CD4-positive, alpha-beta T cell treated with Interleukin-2 at 100 ng/mL for 4 hours (primary cell): ENCODE data around the gene CARHSP1.
"Not testable (repeated sequence)": the region's sequence is repeated elsewhere in the genome, so short reads cannot be mapped to it uniquely, and the experiment has no call there.

Experiments
- DNase-seq: peaks from one replicate; pipeline ENCODE4 v3.0.0-alpha.2; 2020; ENCODE audit warnings: low spot score

Gene CARHSP1

DNA sequence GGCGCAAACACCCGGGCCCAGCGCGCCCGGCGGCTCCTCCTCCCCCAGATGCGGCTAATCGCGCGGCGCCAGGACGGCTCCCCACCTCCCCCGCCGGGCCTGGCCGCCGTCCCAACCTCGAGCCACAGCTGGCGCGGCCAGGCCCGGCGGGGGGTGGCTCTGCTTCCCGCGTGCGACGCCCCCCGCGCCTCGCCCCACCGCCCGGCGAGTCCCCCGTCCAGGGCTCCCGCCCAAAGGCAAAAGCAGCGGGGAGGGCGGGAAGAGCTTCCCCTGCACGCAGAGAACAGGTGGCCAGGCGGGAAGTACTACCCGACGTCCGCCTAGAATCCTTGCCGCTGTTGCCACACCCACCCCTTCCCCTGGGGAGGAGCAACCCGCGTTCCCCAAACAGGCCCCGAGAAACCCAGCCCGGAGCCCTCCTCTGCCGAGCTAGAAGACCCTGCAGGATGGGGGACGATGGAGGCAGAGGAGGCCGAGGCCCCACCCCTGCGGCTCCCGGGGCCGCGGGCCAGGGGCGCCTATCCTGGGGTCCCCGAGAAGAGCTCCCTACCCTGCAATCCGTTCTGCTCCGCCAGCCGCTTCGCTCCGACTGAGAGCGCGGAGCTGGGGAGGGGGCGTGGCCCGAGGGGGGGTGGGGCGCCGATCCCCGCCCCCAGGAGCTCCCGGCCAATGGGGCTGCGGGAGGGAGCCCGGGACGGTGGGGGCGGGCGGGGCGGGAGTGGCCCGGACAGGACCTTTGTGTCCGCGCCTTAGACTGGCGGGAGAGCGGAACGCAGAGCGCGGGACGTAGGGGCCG, at the start of gene CARHSP1:
TSS of gene CARHSP1 (minus strand) at position 591 of the 796 bp plus-strand sequence. CDS start 9,678 bp downstream, outside the sequence.
- peak; percentile 76 for DNase-seq

DNA sequence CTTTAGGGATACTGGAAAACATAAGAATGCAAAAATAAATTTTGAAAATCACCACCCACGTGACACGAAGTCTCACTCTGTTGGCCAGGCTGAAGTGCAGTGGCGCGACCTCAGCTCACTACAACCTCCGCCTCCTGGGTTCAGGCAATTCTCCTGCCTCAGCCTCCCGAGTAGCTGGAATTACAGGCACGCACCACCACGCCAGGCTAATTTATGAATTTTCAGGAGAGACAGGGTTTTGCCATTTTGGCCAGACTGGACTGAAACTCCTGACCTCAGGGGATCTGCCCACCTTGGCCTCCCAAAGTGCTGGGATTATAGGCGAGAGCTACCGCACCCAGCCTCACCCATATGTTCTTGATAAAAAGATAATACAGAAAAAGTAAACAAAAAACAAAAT, 48.5 kb upstream of the CARHSP1 start:
- not testable (repeated sequence) for DNase-seq

DNA sequence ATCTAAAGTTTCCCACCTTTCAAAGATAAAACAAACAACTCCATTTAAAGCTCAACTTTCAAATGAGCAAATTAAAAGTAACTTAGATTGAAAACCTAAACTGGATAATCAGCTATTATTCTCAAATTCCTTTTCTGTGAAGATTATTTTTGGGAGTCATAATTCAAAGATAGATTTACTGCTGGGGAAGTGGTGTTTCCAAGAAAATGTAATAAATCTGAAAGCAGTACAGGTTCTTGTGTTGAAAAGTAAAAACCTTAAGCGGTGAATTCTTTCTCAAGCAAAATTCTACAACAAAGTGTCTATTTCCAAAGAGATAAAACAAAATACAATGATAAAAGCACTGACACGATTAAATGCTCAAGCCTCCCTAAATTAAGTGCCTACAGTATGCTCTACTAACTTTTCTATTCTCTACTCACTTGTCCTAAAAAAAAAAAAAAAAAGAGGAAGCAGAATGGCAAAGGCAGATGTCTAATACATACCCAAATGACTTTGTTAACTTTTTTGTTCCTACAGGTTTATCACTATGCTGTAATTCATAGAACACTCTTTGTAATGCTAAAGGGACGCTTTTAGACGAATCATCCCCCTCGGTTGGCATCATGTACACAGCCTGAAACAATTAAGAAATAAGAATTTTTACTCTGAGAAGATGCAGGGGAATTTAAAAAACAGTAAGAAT, 47.9 kb upstream of the CARHSP1 start:
- DNase-seq = no peak

DNA sequence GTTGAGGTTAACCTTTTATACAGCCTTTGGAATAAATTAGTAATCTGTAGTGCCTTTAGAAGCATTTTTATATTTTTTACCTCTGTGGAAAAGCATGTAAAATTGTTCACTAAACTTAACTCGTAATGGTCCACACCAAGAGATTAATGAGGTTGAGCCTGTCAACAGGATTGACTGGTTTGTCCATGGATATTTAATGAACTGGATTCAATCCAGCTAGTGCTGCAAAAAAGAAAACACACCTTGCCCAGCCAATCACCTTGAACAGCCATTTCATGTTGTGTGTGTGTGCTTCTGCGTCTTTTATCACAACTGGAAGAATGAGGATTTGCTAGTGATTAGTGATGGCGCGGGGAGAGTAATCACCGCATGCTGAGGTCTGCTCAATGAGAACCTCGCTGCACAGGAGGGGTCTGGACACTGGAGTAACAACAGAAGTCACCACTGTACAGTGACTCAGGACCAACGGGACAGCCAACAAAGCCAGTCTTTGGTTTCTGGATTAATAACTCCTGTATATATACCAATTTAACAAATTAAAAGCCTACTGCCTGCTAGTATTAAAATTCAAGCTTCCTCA, 47.0 kb upstream of the CARHSP1 start:
- no peak for DNase-seq

DNA sequence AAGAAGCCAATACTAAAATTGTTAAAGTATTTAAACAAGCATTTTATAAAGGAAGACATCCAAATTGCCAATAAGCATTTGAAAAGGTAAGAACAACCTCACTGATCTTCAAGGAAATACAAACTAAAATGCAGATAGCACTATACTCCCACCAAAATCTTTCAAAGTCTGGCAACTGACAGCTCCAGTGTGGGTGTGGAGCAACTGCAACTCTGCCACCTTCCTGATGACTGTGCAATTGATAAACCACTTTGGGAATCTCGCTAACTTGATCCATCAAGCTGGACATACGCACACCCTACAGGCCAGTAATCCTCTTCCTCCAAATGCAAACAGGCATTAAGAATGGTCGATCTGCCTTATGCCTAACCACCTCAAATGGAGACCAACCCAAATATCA, 45.3 kb upstream of the CARHSP1 start:
- no peak for DNase-seq

DNA sequence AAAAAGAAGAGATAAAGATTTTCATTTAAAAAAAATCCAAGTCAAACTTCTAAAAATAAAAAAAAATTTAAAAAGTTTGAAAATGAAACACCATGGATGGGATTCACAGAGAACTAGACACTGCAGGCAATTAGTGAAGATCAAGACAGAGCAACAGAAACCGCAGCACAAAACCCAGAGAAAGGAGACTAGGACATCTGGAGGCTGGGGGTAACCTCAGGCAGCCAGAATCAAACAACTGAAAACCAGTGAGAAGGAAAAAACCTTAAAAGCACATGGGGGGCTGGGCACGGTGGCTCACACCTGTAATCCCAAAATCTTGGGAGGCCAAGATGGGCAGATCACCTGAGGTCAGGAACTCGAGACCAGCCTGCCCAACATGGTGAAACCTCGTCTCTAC, 44.0 kb upstream of the CARHSP1 start:
- no peak for DNase-seq

DNA sequence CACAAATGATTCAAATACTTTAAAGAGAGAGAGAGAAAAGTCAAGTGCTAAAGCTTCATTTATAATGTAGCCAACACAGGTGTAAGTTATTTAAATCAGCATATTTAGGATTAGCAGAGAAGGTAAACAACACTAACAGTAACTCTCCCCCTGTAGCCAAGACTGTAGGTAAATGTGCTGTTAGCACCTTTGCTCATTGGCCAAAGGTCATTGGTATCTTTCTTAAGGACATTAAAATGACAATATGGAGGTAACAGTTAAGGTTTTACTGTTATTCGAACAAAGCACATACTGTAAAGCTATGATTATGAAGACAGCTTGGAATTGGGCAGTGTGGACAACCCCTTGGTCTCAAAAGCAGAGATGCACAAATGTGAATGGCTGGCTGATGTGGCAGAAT, 42.0 kb upstream of the CARHSP1 start:
- DNase-seq = no peak

DNA sequence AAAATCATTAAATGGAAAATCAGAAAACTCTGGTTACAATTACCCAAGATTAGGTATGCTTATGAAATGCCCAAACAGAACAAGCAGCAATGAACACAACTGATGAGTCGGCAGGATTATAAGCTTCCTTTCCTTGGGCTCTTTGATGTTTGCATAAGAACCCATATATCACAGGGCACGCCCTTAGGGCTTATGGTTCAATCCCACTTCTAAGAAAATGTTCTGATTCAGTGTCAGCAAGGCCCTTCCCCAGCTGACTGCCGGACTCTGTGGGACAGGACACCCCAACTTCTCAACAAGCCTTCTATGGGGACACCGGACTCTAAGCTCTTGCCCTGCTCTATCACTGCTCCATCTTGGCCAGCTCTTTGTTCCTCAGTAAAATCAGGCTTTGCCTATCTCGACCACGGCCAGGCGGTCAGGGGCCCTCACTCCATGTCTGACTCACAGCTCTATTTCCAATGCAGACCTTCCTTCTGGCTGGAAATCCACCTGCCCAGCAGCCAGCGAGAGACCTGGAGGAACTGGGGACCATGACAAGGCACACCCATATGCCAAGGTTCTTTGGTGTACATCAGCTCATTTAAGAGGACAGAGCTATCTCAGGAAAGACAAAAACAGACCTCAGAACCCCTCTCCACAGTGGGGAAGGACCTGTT, 40.1 kb upstream of the CARHSP1 start:
- DNase-seq = peak; percentile 29

DNA sequence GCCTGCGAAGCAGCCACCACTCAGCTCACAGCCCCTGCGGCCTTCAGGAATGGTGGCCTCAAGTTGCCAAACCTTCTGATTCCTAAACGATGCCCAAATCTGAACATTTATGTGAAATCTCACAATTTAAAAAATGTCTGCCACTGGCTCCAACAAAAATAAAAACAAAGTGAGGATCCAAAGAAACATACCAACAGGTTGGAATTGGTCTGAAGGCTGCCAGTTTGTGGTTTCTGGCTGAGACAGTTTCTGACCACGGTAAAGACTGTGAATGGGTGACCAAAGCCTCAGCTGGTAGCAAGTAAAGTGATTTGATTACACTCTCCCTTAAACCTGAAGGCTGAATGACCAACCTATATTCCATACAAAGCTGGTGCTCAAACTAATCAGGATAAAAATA, 38.3 kb upstream of the CARHSP1 start:
- no peak for DNase-seq

DNA sequence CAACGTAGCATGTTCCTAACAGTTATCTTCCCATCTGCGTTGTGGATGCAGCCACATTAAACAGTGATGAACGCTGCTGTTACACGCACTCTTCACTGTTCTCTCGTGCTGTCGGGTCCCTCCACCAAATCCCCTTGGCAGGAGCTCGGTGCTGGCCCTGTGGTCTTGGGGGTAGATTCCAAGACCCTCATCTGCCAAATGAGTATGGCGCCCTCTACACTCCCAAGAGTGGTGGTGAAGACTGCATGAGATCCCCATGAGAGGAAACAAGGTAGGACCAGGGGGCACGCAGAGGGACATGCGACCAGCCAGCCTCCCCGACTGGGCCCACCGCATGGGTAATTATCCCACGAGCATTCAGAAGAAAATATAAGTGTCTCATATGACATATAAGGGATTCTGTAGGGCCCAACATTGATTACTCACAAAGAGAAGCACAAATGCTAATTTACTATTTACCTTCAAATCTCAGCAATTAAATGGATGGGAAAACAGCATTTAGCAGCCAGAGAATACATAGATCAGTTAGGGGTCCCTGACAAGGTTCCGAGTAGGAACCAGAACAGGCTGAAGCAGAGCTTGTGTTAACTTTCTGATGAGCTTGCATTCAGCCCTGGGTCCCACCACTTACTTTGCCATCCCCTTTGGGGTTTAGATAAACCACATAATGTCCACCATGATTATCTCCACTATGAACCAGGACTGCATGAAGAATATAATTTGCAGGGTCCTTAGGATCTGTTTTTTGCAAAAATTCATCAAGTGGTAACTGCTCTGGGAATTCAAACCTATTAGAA, 37.2 kb upstream of the CARHSP1 start:
- DNase-seq = no peak

DNA sequence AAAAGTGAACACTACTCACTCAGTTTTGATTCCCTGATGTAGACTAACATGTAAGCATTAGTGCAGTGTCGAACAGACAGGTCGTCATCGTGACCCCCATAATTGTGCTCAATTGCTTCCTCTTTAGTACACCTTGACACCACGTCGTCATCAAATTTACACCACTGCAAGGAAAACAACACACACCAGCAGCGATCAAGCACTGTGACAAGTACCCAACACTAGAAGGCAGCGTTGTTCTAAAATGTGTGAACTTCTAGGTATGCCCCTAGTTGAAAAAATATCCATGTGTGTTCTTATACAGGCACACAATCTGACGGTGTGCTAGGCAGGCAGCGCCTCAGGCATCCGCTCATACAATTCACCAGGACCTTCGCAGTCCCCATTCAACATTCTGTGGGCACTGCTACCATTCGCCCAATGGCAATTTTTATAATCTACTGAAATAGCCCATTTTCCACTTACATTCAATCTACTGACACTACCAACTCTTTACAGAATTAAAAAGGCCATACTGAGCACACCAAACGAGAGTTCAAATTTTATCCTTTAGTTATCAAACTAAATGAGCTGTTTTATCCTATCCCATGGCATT, 36.5 kb upstream of the CARHSP1 start:
- DNase-seq = peak; percentile 31

DNA sequence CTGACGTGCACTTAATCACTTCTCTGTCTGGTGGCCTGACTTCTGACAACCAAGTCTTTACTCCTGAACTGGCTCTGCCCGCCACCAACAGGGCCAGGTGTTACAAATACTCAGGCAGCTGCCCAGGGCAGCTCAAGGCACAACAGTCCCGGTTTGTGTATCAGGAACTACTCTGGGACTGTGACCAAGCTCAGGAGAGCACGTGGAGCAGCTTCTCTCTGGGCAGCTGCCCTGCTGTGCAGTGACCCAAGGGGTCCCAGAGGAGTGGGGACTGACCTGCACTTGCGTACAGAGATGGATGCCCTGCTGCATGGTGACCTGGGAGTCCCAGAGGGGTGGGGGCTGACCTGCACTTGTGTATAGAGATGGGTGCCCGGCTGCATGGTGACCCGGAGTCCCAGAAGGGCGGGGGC, 35.2 kb upstream of the CARHSP1 start:
- no peak for DNase-seq

DNA sequence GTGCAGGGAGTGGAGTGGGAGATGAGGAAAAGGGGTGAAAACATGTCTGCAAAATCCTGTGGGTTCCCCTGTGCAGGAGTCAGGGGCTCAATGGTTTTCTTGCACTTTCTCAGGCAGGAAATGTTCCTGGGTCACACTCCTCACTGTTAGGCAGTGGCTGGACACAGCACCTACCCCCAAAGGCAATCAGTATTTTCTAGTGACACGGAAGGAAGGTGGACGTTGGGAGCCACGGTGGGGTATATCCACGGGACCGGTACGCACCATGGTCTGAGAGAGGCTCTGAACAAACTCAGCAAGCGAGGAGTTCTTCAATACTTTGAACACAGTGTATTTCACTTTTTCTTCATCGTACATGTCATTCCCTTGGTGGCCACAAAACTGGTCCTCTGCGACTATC, 34.2 kb upstream of the CARHSP1 start:
- no peak for DNase-seq

DNA sequence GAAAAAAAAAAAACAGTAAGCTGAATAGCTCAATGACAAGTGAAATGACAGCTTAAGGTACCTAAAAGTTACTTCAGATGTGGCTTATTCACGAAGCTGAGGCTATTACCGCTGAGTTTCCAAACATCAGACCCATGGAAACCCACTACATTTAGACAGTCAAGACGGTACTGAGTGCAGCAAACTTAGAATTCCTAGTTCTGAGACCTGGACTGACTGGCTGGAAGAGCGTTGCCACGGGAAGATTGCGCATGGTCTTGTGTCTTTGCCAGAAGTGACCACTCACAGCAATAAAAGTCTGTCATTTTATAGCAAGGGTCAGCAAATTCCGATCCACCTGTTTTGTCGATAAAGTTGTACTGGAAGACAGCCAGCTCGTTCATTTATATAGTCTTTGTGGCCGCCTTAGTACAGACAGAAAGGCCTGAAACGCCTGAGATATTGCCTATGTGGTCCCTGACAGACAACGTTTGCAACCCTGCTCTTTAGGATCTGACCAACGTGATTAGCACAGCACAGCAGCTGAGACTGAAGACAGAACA, 32.6 kb upstream of the CARHSP1 start:
- DNase-seq = no peak

DNA sequence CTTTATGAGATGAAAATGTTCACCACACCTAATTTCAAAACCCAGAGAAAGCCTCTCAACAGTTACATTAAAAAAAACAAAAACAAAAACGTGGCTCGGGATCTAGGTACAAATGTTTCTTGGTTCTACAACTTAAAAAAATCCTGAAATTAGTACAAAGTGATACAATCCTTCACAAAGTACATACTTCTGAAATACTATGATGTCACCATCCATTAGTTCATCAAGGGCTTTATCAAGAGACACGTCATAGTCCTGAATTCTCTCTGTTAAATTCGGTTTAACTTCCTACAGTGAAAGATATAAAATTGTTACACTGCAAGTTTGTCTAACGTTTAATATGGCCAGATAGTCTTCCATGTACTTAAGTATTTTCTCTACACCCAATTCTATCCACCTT, 31.5 kb upstream of the CARHSP1 start:
- DNase-seq = no peak

DNA sequence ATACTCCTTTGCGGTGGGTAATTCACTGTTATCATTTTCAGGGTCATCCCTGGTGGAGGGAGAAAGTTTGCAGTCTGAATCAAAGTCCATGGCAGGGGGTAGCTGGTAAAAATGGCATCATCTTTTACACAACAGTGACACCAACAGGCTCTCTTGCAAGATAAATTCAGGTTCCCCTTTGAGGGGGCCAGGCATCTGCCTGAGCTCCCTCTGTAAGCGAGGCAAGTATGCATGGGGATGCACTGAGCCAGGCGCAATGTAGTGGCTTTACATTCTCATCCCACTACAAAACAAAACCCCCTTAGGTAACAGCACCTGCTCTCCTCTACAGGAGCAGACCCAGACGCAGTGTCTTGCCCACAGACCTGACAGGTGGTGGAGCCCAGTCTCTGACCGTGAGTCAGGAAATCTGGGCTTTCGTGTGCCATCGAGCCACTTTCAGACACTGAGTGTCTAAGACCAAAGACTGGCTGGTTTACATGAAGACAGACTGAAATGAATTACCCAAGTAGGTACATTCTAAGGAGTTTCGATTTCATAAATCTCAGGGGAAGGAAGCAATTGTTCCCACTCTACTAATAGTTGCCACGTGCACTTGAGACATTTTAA, 31.0 kb upstream of the CARHSP1 start:
- no peak for DNase-seq

DNA sequence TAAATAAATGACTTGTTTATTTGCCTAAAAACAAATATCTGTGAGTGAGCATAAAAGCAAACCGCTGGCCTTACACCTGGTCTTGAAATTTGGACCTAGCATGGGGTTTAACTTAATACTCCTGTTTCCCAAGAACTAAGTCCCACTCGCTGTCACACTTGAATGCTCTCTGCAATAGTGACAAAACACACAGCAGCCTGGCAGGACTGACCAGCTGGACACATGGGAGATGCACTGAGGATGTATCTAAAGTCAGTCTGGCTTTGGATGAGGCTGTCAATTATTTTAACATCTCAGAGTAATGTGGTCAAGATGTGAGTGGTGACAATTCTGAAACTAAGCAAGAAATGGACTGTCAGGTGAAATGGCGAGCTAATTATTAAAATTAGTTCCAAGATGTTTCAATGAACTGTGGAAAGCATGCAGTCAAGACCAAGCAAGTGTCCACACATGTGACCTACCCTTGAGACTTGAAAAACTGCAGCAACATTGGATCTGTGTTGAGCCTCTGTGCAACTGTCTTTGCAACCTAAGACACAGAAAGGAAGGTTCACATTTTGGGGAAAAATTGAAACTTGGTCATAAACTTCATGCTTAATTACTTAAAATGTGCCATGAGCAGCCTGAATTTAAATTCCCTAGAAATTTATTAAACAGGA, 30.0 kb upstream of the CARHSP1 start:
- DNase-seq = no peak

DNA sequence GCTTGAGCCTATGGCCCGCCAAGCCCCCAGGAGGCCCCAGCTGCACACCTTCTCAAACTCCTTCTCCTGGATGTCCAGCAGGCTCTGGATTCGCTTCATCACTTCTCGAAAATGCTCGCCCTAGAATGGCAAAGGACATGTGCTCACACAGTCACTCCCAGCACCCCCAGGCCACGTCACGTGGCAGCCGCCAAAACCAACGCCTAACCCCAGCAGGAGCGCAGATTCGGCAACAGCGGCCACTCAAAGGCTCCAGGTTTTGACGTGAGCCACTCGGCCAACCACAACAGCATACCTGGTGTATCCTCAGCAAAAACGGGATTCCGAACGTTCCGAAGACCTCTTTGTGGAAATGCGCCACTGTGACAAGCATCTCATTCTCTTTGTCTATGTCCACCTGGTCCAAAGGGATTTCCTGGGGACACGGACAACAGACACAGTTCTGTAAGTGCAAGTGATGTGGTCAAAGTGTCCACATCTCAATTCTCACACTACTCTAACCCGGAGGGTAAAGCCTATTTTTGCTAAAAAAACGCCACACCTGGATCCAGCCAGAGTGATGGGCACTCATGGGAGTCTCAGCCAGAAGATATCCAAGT, 26.0 kb upstream of the CARHSP1 start:
- no peak for DNase-seq

DNA sequence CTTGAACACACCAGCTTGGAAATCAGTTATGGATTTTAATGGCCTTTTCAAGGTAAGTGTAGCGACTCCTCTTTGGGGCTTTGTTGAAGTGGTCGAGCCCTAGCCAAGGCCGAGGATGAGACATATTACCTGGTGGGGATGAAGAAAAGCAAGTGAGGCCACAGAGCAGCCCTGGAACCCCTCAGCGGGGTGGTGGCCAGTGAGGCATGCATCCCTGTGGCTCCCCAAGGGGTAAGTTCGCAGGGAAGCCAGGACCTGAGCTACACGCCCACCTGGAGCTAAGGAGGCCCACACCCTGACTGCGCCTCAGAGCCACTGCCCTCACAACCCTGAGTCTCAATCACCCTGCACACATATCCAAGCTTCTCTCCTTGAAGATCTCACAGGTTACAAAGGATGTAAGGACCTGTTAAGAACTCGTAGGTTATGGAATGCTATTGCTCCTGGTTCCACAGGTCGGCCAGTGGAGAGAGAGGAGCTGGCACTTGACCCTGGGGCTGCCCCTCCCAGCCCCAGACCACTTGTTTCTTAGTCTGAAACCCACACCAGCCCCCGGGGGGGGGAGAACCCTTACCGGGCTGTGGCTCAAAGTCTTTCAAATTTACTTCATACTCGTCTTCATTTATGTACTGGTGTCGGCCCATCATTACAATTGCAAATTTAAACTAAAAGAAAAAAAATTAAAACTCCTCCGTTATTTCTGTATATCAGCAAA, 25.3 kb upstream of the CARHSP1 start:
- no peak for DNase-seq
